ENCODE data around the gene SPDYE6.

Gene SPDYE6

GRCh38 chr7:102317231-102318059 is 38.8 kb downstream of the SPDYE6 start:
- 74 to 78% methylated on average over 24 of the region's 24 CpGs for WGBS, 2 experiments
- Histone ChIP-seq H3K4me3 (ENCODE audit: insufficient read depth, low read depth, low read length) (no peak overlapping the region), H3K9me3 (ENCODE audit: control insufficient read depth, low read length) (no peaks in the 10 kb centered on the region), H3K36me3 (ENCODE audit: control insufficient read depth, insufficient read depth, low read length) (no peaks in the 10 kb centered on the region), H3K27me3 (ENCODE audit: control insufficient read depth, insufficient read depth, low read length, poor library complexity, severe bottlenecking) (peaks cover 4% of the 10 kb centered on the region), H3K27ac (ENCODE audit: insufficient read depth, low read depth, low read length, poor library complexity, severe bottlenecking) (no peak overlapping the region), H3K4me1 (ENCODE audit: control insufficient read depth, insufficient read depth, low read length) (no peaks in the 10 kb centered on the region)

DNA sequence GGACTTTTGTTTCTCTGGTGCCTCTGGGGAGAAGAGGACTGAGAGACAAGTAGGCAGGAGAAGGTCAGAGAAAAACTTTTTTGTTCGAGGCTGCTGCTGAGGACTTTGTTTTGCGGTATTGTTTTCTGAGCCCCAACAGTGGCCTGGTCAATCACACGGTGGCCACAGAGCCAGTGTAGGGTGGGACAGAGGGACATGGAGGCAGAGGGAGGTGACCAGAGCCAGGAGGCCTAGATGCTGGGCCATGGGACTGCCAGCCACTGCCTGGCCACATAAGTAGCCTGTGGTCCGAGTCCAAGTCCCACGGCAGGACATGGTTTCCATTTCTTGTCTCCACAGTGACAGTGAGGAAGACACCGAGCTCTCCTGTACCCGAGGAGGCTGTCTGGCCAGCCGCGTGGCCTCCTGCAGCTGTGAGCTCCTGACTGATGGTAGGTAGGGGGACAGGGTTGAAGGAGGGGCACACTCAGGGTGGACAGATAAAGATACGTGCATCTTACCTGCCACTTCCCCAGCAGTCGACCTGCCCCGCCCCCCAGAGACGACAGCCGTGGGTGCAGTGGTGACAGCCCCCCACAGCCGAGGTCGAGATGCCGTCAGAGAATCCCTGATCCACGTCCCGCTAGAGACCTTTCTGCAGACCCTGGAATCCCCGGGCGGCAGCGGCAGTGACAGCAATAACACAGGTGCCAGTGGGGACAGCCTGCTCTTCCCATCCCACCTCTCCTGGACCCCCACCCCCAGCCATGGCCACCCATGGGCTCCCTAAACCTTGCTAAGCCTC is 42.1 kb downstream of the SPDYE6 start:
- no peaks in the 10 kb centered on the region for H3K9me3 ChIP-seq (ENCODE audit: control insufficient read depth, low read length)
- no peak overlapping the region for H3K27ac ChIP-seq (ENCODE audit: insufficient read depth, low read depth, low read length, poor library complexity, severe bottlenecking)
- H3K27me3 ChIP-seq (ENCODE audit: control insufficient read depth, insufficient read depth, low read length, poor library complexity, severe bottlenecking), result no peaks in the 10 kb centered on the region
- WGBS, 2 experiments, result 92 to 93% methylated on average over 22 of the region's 22 CpGs
- no peaks in the 10 kb centered on the region for H3K4me1 ChIP-seq (ENCODE audit: control insufficient read depth, insufficient read depth, low read length)
- H3K36me3 ChIP-seq (ENCODE audit: control insufficient read depth, insufficient read depth, low read length), result no peaks in the 10 kb centered on the region
- H3K4me3 ChIP-seq (ENCODE audit: insufficient read depth, low read depth, low read length), result no peak overlapping the region

- Histone ChIP-seq H3K27ac (ENCODE audit: insufficient read depth, low read depth, low read length, poor library complexity, severe bottlenecking) (no peak overlapping the region), H3K4me1 (ENCODE audit: control insufficient read depth, insufficient read depth, low read length) (peaks cover 3% of the 10 kb centered on the region), H3K27me3 (ENCODE audit: control insufficient read depth, insufficient read depth, low read length, poor library complexity, severe bottlenecking) (no peaks in the 10 kb centered on the region), H3K36me3 (ENCODE audit: control insufficient read depth, insufficient read depth, low read length) (no peaks in the 10 kb centered on the region), H3K4me3 (ENCODE audit: insufficient read depth, low read depth, low read length) (no peak overlapping the region), H3K9me3 (ENCODE audit: control insufficient read depth, low read length) (no peaks in the 10 kb centered on the region)
- 89 to 90% methylated on average over 2 of the region's 2 CpGs for WGBS, 2 experiments
Observed at GRCh38 chr7:102312317-102312716, 43.9 kb downstream of the SPDYE6 start.

DNA sequence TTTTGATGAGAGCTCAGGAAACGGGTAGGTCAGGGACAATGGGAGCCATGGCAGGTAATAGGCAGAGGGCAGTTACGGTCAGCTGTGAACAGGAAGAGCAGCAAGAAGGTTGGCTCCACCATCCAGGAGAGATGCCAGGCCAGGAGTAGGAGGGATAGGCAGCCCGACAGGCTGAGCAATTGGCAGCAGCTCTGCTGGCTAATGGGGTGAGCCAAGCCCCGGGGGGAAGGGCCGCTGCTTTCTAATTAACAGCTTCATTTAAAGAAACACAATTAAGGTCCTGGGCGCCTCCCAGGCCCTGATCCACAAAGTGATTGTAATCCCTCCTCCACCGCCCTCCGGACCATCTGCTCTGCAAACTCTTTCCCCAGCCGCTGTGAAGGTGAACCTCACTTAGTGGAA is 45.8 kb downstream of the SPDYE6 start:
- Histone ChIP-seq H3K9me3 (ENCODE audit: control insufficient read depth, low read length) (no peaks in the 10 kb centered on the region), H3K27me3 (ENCODE audit: control insufficient read depth, insufficient read depth, low read length, poor library complexity, severe bottlenecking) (no peaks in the 10 kb centered on the region), H3K4me1 (ENCODE audit: control insufficient read depth, insufficient read depth, low read length) (peaks cover 12% of the 10 kb centered on the region), H3K36me3 (ENCODE audit: control insufficient read depth, insufficient read depth, low read length) (no peaks in the 10 kb centered on the region), H3K4me3 (ENCODE audit: insufficient read depth, low read depth, low read length) (no peak overlapping the region), H3K27ac (ENCODE audit: insufficient read depth, low read depth, low read length, poor library complexity, severe bottlenecking) (no peak overlapping the region)
- 81 to 87% methylated on average over 9 of the region's 9 CpGs for WGBS, 2 experiments

- Histone ChIP-seq H3K36me3 (ENCODE audit: control insufficient read depth, insufficient read depth, low read length) (no peaks in the 10 kb centered on the region), H3K4me1 (ENCODE audit: control insufficient read depth, insufficient read depth, low read length) (peaks cover 12% of the 10 kb centered on the region), H3K9me3 (ENCODE audit: control insufficient read depth, low read length) (no peaks in the 10 kb centered on the region), H3K27me3 (ENCODE audit: control insufficient read depth, insufficient read depth, low read length, poor library complexity, severe bottlenecking) (no peaks in the 10 kb centered on the region), H3K4me3 (ENCODE audit: insufficient read depth, low read depth, low read length) (no peak overlapping the region), H3K27ac (ENCODE audit: insufficient read depth, low read depth, low read length, poor library complexity, severe bottlenecking) (no peak overlapping the region)
- WGBS, 2 experiments, result 32 to 37% methylated on average over 17 of the region's 17 CpGs
Observed at GRCh38 chr7:102306916-102307677, 49.1 kb downstream of the SPDYE6 start.

- H3K4me1 ChIP-seq (ENCODE audit: control insufficient read depth, insufficient read depth, low read length), result peaks cover 12% of the 10 kb centered on the region
- H3K27me3 ChIP-seq (ENCODE audit: control insufficient read depth, insufficient read depth, low read length, poor library complexity, severe bottlenecking), result no peaks in the 10 kb centered on the region
- H3K9me3 ChIP-seq (ENCODE audit: control insufficient read depth, low read length), result no peaks in the 10 kb centered on the region
- no peak overlapping the region for H3K4me3 ChIP-seq (ENCODE audit: insufficient read depth, low read depth, low read length)
- no peak overlapping the region for H3K27ac ChIP-seq (ENCODE audit: insufficient read depth, low read depth, low read length, poor library complexity, severe bottlenecking)
- no peaks in the 10 kb centered on the region for H3K36me3 ChIP-seq (ENCODE audit: control insufficient read depth, insufficient read depth, low read length)
- WGBS, 2 experiments, result 94% methylated on average over 16 to 17 of the region's 17 CpGs
Observed at GRCh38 chr7:102305414-102306268, 50.6 kb downstream of the SPDYE6 start.

GRCh38 chr7:102304668-102305067 is 51.6 kb downstream of the SPDYE6 start:
- WGBS, 2 experiments, result 82 to 87% methylated on average over 11 of the region's 11 CpGs
- no peak overlapping the region for H3K27ac ChIP-seq (ENCODE audit: insufficient read depth, low read depth, low read length, poor library complexity, severe bottlenecking)

GRCh38 chr7:102303669-102304422 is 52.4 kb downstream of the SPDYE6 start:
- no peaks in the 10 kb centered on the region for H3K36me3 ChIP-seq (ENCODE audit: control insufficient read depth, insufficient read depth, low read length)
- H3K4me1 ChIP-seq (ENCODE audit: control insufficient read depth, insufficient read depth, low read length), result peaks cover 12% of the 10 kb centered on the region
- H3K4me3 ChIP-seq (ENCODE audit: insufficient read depth, low read depth, low read length), result no peak overlapping the region
- H3K27ac ChIP-seq (ENCODE audit: insufficient read depth, low read depth, low read length, poor library complexity, severe bottlenecking), result no peak overlapping the region
- H3K9me3 ChIP-seq (ENCODE audit: control insufficient read depth, low read length), result no peaks in the 10 kb centered on the region
- WGBS, 2 experiments, result 87% methylated on average over 13 of the region's 13 CpGs
- H3K27me3 ChIP-seq (ENCODE audit: control insufficient read depth, insufficient read depth, low read length, poor library complexity, severe bottlenecking), result no peaks in the 10 kb centered on the region

More at GRCh38 chr7:102304668-102305067, 51.6 kb downstream of the SPDYE6 start:
- Histone ChIP-seq H3K36me3 (ENCODE audit: control insufficient read depth, insufficient read depth, low read length) (no peaks in the 10 kb centered on the region), H3K9me3 (ENCODE audit: control insufficient read depth, low read length) (no peaks in the 10 kb centered on the region), H3K27me3 (ENCODE audit: control insufficient read depth, insufficient read depth, low read length, poor library complexity, severe bottlenecking) (no peaks in the 10 kb centered on the region), H3K4me1 (ENCODE audit: control insufficient read depth, insufficient read depth, low read length) (peaks cover 12% of the 10 kb centered on the region), H3K4me3 (ENCODE audit: insufficient read depth, low read depth, low read length) (no peak overlapping the region)

DNA sequence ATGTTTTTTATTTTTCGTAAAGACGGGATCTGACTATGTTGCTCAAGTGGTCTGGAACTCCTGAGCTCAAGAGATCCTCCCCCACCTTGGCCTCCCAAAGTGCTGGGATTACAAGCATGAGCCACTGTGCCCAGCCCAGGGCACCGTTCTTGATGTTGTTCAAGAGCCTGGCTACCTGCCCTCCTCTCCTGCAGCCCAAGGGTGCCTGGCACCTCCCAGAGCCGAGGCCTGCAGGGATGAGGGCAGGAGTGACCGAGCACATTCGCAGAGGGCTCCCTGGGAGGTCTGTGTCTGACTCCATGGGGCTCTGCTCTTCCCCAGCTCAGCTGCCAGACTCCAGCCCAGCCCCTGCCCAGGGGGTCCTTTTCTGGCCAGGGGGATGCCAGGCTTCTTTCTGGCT is 54.2 kb downstream of the SPDYE6 start:
- Histone ChIP-seq H3K27me3 (ENCODE audit: control insufficient read depth, insufficient read depth, low read length, poor library complexity, severe bottlenecking) (no peaks in the 10 kb centered on the region), H3K36me3 (ENCODE audit: control insufficient read depth, insufficient read depth, low read length) (no peaks in the 10 kb centered on the region), H3K9me3 (ENCODE audit: control insufficient read depth, low read length) (no peaks in the 10 kb centered on the region), H3K4me1 (ENCODE audit: control insufficient read depth, insufficient read depth, low read length) (peaks cover 6% of the 10 kb centered on the region), H3K27ac (ENCODE audit: insufficient read depth, low read depth, low read length, poor library complexity, severe bottlenecking) (no peak overlapping the region), H3K4me3 (ENCODE audit: insufficient read depth, low read depth, low read length) (no peak overlapping the region)
- WGBS, 2 experiments, result 91% methylated on average over 6 of the region's 6 CpGs

Measured in ectodermal cell (in vitro differentiated cells).